ENCODE results near the gene SLC6A7.

SLC6A7 gene

GRCh38 chr5:150175076-150175475 lies 14.8 kb upstream of the SLC6A7 start:
- no peak for DNase-seq

GRCh38 chr5:150175536-150175935 lies 14.3 kb upstream of the SLC6A7 start:
- no peak for DNase-seq

GRCh38 chr5:150176745-150177477 lies 13.0 kb upstream of the SLC6A7 start:
- no peak for DNase-seq

- no peak for DNase-seq
Measured at GRCh38 chr5:150177721-150178120, 12.1 kb upstream of the SLC6A7 start.

GRCh38 chr5:150178262-150178661 lies 11.6 kb upstream of the SLC6A7 start:
- DNase-seq: no peak

- DNase-seq: no peak
Measured at GRCh38 chr5:150179019-150179620, 10.7 kb upstream of the SLC6A7 start.

- no peak for DNase-seq
Measured at GRCh38 chr5:150180241-150181026, 9.4 kb upstream of the SLC6A7 start.

- no peak for DNase-seq
Measured at GRCh38 chr5:150181027-150181426, 8.8 kb upstream of the SLC6A7 start.

GRCh38 chr5:150181766-150182545 lies 7.9 kb upstream of the SLC6A7 start:
- no peak for DNase-seq

- DNase-seq: no peak
Measured at GRCh38 chr5:150182774-150183173, 7.1 kb upstream of the SLC6A7 start.

- DNase-seq: no peak
Measured at GRCh38 chr5:150183436-150183835, 6.4 kb upstream of the SLC6A7 start.

- no peak for DNase-seq
Measured at GRCh38 chr5:150184006-150184405, 5.9 kb upstream of the SLC6A7 start.

GRCh38 chr5:150184990-150185912 lies 4.6 kb upstream of the SLC6A7 start:
- DNase-seq: no peak

GRCh38 chr5:150186137-150186536 lies 3.7 kb upstream of the SLC6A7 start:
- no peak for DNase-seq

GRCh38 chr5:150186897-150187296 lies 3.0 kb upstream of the SLC6A7 start:
- no peak for DNase-seq

- no peak for DNase-seq
Measured at GRCh38 chr5:150188146-150188842, 1.6 kb upstream of the SLC6A7 start.

GRCh38 chr5:150189326-150189725 lies 536 bp upstream of the SLC6A7 start:
- DNase-seq: no peak

- DNase-seq: no peak
Measured at GRCh38 chr5:150190503-150190979, 679 bp downstream of the SLC6A7 start.

- DNase-seq: no peak
Measured at GRCh38 chr5:150190987-150191386, 1.1 kb downstream of the SLC6A7 start.

GRCh38 chr5:150192462-150192861 lies 2.6 kb downstream of the SLC6A7 start:
- no peak for DNase-seq
